A549 treated with DMSO at 1 μM for 4 hours (cell line): ENCODE results near the gene FBXO10. TPM values are rescaled to one million over a fixed set of nuclear protein-coding genes. Genes with fewer than 3 reads are reported as not detected.

ENCODE experiments used
- total RNA-seq: library from RNA; stranded (reverse); fragments of 200-300 nt; extraction: Qiagen RNA extraction; gene quantifications from 5 replicates; pipeline ENCODE4 v1.2.3, GENCODE V29; 2022; ENCODE audit warnings: low read depth

Gene FBXO10
- total RNA-seq: 5.7 to 8.4 TPM (median 7.2 TPM) in 5 replicates

DNA sequence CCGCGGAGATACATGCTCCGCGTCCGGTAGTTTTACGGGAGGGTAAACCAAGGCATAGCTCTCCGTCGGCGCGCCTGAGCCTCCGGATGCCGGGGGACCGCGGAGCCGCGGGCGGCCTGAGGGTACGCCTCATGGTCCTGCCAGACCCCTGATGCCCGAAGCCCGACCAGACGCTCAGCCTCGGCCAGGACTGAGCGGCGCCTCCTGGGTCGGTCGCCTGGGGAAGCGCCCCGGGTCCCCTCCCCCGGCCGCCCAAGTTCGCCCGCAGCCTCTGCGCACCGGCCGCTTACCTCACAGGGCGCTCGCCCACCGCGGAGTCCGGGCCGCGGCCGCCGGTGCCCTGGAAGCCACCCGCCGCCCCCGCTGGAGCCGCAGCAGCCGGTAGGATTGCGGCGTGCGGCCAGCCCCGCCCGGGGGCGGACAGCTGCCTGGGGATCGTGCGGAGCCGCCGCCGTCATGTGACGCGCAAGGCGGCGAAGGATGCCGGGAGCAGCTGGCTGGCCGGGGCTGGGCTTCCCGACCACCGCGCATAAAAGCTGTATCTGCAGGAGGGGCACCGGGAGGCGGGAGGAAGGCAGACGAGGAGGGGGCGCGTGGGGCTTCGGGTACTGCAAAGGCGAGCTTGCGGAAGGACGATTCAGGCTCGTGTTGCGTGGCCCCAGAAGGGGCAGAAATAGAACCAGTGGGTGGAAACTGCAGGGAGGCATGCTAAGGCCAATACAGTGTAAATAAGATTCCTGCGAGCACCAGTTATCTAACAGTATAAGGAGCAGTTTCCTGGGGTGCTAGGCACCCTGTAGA lies at the start of gene FBXO10:
Gene FBXO10 (minus strand): TSS at position 460 of the 801 bp plus-strand sequence. CDS start 34,612 bp downstream, outside the sequence.

GRCh38 chr9:37592108-37592951 lies 16.1 kb upstream of the FBXO10 start, which contains the start of gene TOMM5:
Gene TOMM5, minus strand, starts transcription at chr9:37592597. Its CDS starts 65 bp downstream, at chr9:37592532.

GRCh38 chr9:37485389-37486255 lies 90.6 kb downstream of the FBXO10 start, which contains the start of gene POLR1E:
Gene POLR1E, plus strand, starts transcription at chr9:37485948. Its CDS starts 100 bp downstream, at chr9:37486048.

DNA sequence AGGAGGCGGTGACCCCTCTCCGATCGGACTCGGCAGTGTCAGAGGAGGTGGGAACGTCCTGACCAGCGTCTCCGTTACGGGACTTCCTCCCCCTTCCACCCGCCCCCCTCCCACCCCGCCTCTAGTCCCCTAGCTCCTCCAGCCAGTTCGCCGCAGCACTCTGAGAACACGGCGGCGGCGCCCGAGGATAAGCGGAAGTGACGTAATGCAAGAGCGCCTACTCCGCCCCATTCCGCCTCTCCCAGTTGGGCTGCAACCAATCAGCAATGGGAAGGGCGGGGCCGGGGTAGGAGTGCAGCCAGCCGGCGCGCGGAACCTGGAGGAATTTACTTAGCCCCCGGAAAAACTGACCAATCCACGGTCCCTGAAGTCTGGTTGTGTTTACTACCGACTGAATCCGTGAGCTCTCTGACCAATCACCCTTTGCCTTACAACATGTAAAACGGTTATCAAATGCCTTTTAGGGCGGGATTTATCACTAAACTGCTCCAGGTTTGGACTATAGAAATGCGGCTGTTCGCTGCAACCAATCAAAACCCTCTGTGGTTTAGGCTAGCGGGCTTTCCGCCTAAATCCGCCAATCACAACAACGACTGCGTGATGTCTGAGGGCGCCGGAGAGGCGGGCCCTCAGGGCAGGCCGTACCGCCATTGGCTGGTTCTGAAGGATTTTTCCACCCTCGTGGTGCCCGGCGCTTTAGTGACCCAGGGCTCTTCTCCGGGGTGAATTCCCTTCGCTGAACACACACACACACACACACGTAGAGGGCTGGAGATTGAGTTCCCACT lies 110.7 kb downstream of the FBXO10 start, which contains the start of gene ZBTB5:
Gene ZBTB5 (minus strand): TSS at position 202 of the 788 bp plus-strand sequence. CDS start 22,899 bp downstream, outside the sequence.

Other genes starting within 250 kb of the FBXO10 start
- 139 to 164 TPM (median 156 TPM) in 5 replicates for gene GRHPR, start 153.7 kb downstream of the FBXO10 start, total RNA-seq
- gene ZBTB5, start 110.9 kb downstream of the FBXO10 start, total RNA-seq: 7.7 to 9.7 TPM (median 8.9 TPM) in 5 replicates
- gene POLR1E, start 90.4 kb downstream of the FBXO10 start, total RNA-seq: 37.3 to 46.5 TPM (median 44.1 TPM) in 5 replicates
- 322 to 345 TPM (median 337 TPM) in 5 replicates for gene TOMM5, start 16.2 kb upstream of the FBXO10 start, total RNA-seq
- gene FRMPD1, start 74.6 kb upstream of the FBXO10 start, total RNA-seq: 0.02 to 0.04 TPM (median 0.03 TPM) in 4 of 5 replicates, not detected in the other
- 5.6 to 6.8 TPM (median 5.8 TPM) in 5 replicates for gene TRMT10B, start 177.4 kb upstream of the FBXO10 start, total RNA-seq
- gene EXOSC3, start 208.7 kb upstream of the FBXO10 start, total RNA-seq: 66.7 to 92.3 TPM (median 86.7 TPM) in 5 replicates
- gene DCAF10, start 224.4 kb upstream of the FBXO10 start, total RNA-seq: 9.4 to 17.6 TPM (median 13.8 TPM) in 5 replicates